Bronchial epithelial cell (primary cell): Measurements from ENCODE around the gene CLEC18C. TPM values are rescaled to one million over a fixed set of nuclear protein-coding genes. Genes with fewer than 3 reads are reported as not detected.
"Not testable (repeated sequence)": the region's sequence is repeated elsewhere in the genome, so short reads cannot be mapped to it uniquely, and the experiment has no call there.

Experiments
- DNase-seq: peaks from one replicate; pipeline ENCODE4 v3.0.0-alpha.2; 2010; ENCODE audit warnings: low read depth
- FAIRE-seq: peaks from 2 replicates; lab custom pipeline; 2011; peaks lifted over from hg19 to GRCh38; lab: Jason Lieb, UNC
- H3K27me3 ChIP-seq: 2 replicates; pipeline ENCODE4 v1.5.1; 2011; ENCODE audit warnings: low read length; ENCODE audit not compliant: control insufficient read depth, insufficient read depth
- H3K36me3 ChIP-seq: 2 replicates; pipeline ENCODE4 v1.5.1; 2011; ENCODE audit warnings: low read length; ENCODE audit not compliant: control insufficient read depth, insufficient read depth
- H3K4me3 ChIP-seq: 2 replicates; pipeline ENCODE4 v1.5.1; 2011; ENCODE audit warnings: mild to moderate bottlenecking, low read depth, low read length, control low read depth
- total RNA-seq: library from RNA; depleted of rRNA; stranded (reverse); fragments of >200 nt; gene quantifications from 2 replicates; pipeline ENCODE4 v1.2.1, GENCODE V29; 2014

Gene CLEC18C
- total RNA-seq, 1 donor from 2014 or later, result not detected

DNA sequence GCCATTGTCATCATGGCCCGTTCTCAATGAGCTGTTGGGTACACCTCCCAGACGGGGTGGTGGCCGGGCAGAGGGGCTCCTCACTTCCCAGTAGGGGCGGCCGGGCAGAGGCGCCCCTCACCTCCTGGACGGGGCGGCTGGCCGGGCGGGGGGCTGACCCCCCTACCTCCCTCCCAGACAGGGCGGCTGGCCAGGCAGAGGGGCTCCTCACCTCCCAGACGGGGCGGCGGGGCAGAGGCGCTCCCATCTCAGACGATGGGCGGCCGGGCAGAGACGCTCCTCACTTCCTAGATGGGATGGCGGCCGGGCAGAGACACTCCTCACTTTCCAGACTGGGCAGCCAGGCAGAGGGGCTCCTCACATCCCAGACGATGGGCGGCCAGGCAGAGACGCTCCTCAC is 51.1 kb downstream of the CLEC18C start:
- not testable (repeated sequence) for FAIRE-seq, H3K4me3 ChIP-seq, H3K27me3 ChIP-seq, H3K36me3 ChIP-seq, DNase-seq

DNA sequence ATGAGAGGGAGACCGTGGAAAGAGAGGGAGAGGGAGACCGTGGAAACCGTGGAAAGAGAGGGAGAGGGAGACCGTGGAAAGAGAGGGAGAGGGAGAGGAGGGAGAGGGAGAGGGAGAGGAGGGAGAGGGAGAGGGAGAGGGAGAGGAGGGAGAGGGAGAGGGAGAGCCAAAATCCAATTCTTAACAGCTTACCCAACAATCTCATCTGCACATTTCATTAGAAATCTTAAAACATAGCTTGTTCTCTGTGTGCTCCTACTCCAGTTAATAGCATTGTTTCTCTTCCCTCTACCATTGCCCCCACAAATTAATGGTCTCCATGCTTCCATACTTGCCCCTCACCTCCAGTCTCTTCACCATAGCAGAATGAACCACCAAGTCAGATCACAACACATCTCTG is 51.8 kb downstream of the CLEC18C start:
- not testable (repeated sequence) for DNase-seq, H3K27me3 ChIP-seq, FAIRE-seq, H3K4me3 ChIP-seq, H3K36me3 ChIP-seq

DNA sequence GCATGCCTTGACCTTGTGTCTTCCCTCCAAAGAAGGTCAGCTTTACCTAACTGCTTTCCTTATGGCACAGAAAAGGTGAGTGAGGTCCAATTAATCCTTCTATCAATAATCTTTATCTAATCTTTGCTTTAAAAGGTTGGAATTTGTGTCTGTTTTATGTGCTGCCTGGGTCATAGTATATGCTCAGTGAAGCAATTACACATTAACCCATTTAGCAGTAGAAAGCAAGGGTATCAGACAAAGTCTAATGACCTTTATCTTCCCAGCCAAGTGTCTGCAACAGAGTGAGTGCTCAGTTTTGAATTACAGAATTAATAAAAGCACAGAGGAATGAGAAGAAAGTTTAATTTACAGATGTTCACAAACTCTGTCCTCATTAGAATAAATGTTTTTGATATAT is 52.4 kb downstream of the CLEC18C start:
- not testable (repeated sequence) for H3K4me3 ChIP-seq, H3K36me3 ChIP-seq, DNase-seq, H3K27me3 ChIP-seq, FAIRE-seq

DNA sequence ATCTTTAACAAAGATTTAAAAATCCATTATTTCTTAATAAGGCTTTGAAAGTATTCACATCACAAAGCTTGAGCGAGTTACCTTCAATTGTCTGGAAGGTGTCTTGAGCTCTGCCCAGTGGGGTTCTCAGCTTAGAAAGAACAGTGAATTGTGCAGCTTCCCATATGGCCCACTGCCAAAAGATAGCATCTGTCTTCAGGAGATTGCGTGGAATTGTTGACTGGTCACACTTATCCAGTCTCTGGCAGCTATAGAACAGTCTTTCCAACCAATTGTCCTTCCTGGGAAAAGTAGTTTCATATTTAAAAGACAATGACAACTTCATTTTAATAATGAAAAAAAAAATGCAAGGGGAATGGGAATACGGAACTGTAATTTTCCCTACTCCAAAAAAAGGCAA is 58.2 kb downstream of the CLEC18C start:
- not testable (repeated sequence) for FAIRE-seq, DNase-seq, H3K4me3 ChIP-seq, H3K36me3 ChIP-seq, H3K27me3 ChIP-seq

Other genes with a start within 250 kb of the CLEC18C start
- gene CLEC18A, start 222.5 kb upstream of the CLEC18C start, total RNA-seq, result 0.26 and 1.0 TPM in 2 replicates
- gene PDPR, start 59.5 kb upstream of the CLEC18C start, total RNA-seq, result 4.1 and 8.4 TPM in 2 replicates
- gene EXOSC6, start 78.2 kb downstream of the CLEC18C start, total RNA-seq, result 31.3 and 54.0 TPM in 2 replicates
- 338 and 446 TPM in 2 replicates for gene AARS1, start 115.7 kb downstream of the CLEC18C start, total RNA-seq
- gene DDX19B, start 125.4 kb downstream of the CLEC18C start, total RNA-seq, result 31.6 and 41.3 TPM in 2 replicates
- gene DDX19A, start 173.1 kb downstream of the CLEC18C start, total RNA-seq, result 21.3 and 27.9 TPM in 2 replicates